Right ventricle myocardium inferior (tissue), 1 donor: ENCODE results near the gene NAV2. TPM values are rescaled to one million over a fixed set of nuclear protein-coding genes. Genes with fewer than 3 reads are reported as not detected.

Experiments used
- ATAC-seq: fragments of 200-7000 bp; cut with Tn5 transposase; one replicate; pipeline ENCODE4 v1.9.1; 2020; ENCODE audit warnings: mild to moderate bottlenecking, moderate library complexity
- DNase-seq: peaks from one replicate; pipeline ENCODE4 v3.0.0; 2021; ENCODE audit errors: missing footprints
- intact Hi-C: fragments of 100-400 bp; cut with DNase I; formaldehyde crosslinking; loops from one replicate; pipeline ENCODE4 v1.11.0; 2022
- total RNA-seq: library from RNA; stranded (reverse); fragmentation: NEBNext Ultra II Directional; extraction: Animal tissue kit (Norgen Biotek cat#: 25700); gene quantifications from one replicate; pipeline ENCODE4 v1.2.1, GENCODE V29; 2021
- donor health status: DM: no; HTN: yes; CAD: no; lungs with severe emphysema.

NAV2 gene
- total RNA-seq, 1 donor from 2014 or later: 14.0 TPM

GRCh38 chr11:19789835-19790710 is 77.4 kb downstream of the NAV2 start:
- ATAC-seq (no peak), DNase-seq (no peak)
- intact Hi-C loops: loop anchor here (2.0 to 5.0 kb wide), 2 partner anchors 21 to 33 kb away; no protein-coding TSS in a partner anchor

- ATAC-seq: no peak
- DNase-seq: no peak
- intact Hi-C loops: loop anchor here (2.0 to 5.0 kb wide), 2 partner anchors 22 to 34 kb away; no protein-coding TSS in a partner anchor
These were observed 78.4 kb downstream of the NAV2 start for GRCh38 chr11:19790831-19791552.

- intact Hi-C loops: loop anchor here (5.0 kb wide), 1 partner anchor 35 kb away; no protein-coding TSS in a partner anchor
- no peak for DNase-seq
- ATAC-seq: peak; percentile 77
These were observed 79.9 kb downstream of the NAV2 start for GRCh38 chr11:19792510-19792909.

GRCh38 chr11:19793326-19793725 is 80.7 kb downstream of the NAV2 start:
- DNase-seq (no peak), ATAC-seq (no peak)
- intact Hi-C loops: loop anchor here (5.0 kb wide), 1 partner anchor 36 kb away; no protein-coding TSS in a partner anchor

GRCh38 chr11:19794161-19794560 is 81.5 kb downstream of the NAV2 start:
- intact Hi-C loops: loop anchor here (5.0 kb wide), 1 partner anchor 37 kb away; no protein-coding TSS in a partner anchor
- no peak for ATAC-seq
- DNase-seq: no peak

GRCh38 chr11:19795082-19795481 is 82.4 kb downstream of the NAV2 start:
- DNase-seq (no peak), ATAC-seq (no peak)
- intact Hi-C loops: no loop called here

GRCh38 chr11:19800162-19800561 is 87.5 kb downstream of the NAV2 start:
- intact Hi-C loops: loop anchor here (2.0 kb wide), 1 partner anchor 235 kb away; no protein-coding TSS in a partner anchor
- DNase-seq: no peak
- ATAC-seq: no peak

- ATAC-seq (no peak), DNase-seq (no peak)
- intact Hi-C loops: loop anchor here (2.0 kb wide), 1 partner anchor 236 kb away; no protein-coding TSS in a partner anchor
These were observed 88.3 kb downstream of the NAV2 start for GRCh38 chr11:19800714-19801519.

GRCh38 chr11:19802773-19803293 is 90.2 kb downstream of the NAV2 start:
- ATAC-seq (no peak), DNase-seq (no peak)
- intact Hi-C loops: no loop called here

GRCh38 chr11:19803506-19803998 is 90.9 kb downstream of the NAV2 start:
- DNase-seq (no peak), ATAC-seq (no peak)
- intact Hi-C loops: no loop called here

GRCh38 chr11:19805376-19805775 is 92.7 kb downstream of the NAV2 start:
- intact Hi-C loops: no loop called here
- ATAC-seq: peak; percentile 34
- DNase-seq: no peak

- DNase-seq: no peak
- intact Hi-C loops: no loop called here
- no peak for ATAC-seq
These were observed 93.2 kb downstream of the NAV2 start for GRCh38 chr11:19805827-19806226.

GRCh38 chr11:19806251-19806650 is 93.6 kb downstream of the NAV2 start:
- DNase-seq (no peak), ATAC-seq (no peak)
- intact Hi-C loops: no loop called here

GRCh38 chr11:19808076-19808911 is 95.7 kb downstream of the NAV2 start:
- no peak for DNase-seq
- ATAC-seq: no peak
- intact Hi-C loops: loop anchor here (2.0 kb wide), 1 partner anchor 245 kb away; no protein-coding TSS in a partner anchor

GRCh38 chr11:19810852-19811251 is 98.2 kb downstream of the NAV2 start:
- ATAC-seq (no peak), DNase-seq (no peak)
- intact Hi-C loops: loop anchor here (5.0 kb wide), 1 partner anchor 36 kb away; no protein-coding TSS in a partner anchor

GRCh38 chr11:19811380-19811779 is 98.7 kb downstream of the NAV2 start:
- intact Hi-C loops: loop anchor here (5.0 kb wide), 1 partner anchor 36 kb away; no protein-coding TSS in a partner anchor
- no peak for DNase-seq
- no peak for ATAC-seq

GRCh38 chr11:19812096-19812495 is 99.5 kb downstream of the NAV2 start:
- DNase-seq (no peak), ATAC-seq (no peak)
- intact Hi-C loops: loop anchor here (5.0 kb wide), 1 partner anchor 35 kb away; no protein-coding TSS in a partner anchor
